Ishikawa (cell line): ENCODE results near the gene MCAT.

ENCODE experiments used
- CEBPB ChIP-seq: IDR thresholded peaks from 2 replicates; pipeline ENCODE4 v1.6.1; 2012
- CREB1 ChIP-seq: IDR thresholded peaks from 2 replicates; pipeline ENCODE4 v1.6.1; 2012; ENCODE audit warnings: low read depth
- EGR1 ChIP-seq: IDR thresholded peaks from 2 replicates; pipeline ENCODE4 v1.6.1; 2012
- EP300 ChIP-seq: IDR thresholded peaks from 2 replicates; pipeline ENCODE4 v1.6.1; 2012; ENCODE audit warnings: borderline replicate concordance
- FOXM1 ChIP-seq: IDR thresholded peaks from 2 replicates; pipeline ENCODE4 v1.6.1; 2012; ENCODE audit warnings: low read depth, borderline replicate concordance
- MAX ChIP-seq: IDR thresholded peaks from 2 replicates; pipeline ENCODE4 v1.6.1; 2012
- NFIC ChIP-seq: IDR thresholded peaks from 2 replicates; pipeline ENCODE4 v1.6.1; 2012
- RAD21 ChIP-seq: IDR thresholded peaks from 2 replicates; pipeline ENCODE4 v1.6.1; 2012; ENCODE audit warnings: low read depth
- REST ChIP-seq: IDR thresholded peaks from 2 replicates; pipeline ENCODE4 v1.6.1; 2012; ENCODE audit warnings: low read depth, mild to moderate bottlenecking
- TAF1 ChIP-seq: IDR thresholded peaks from 2 replicates; pipeline ENCODE4 v1.6.1; 2012; ENCODE audit warnings: low read depth, mild to moderate bottlenecking
- TCF12 ChIP-seq: IDR thresholded peaks from 2 replicates; pipeline ENCODE4 v1.6.1; 2012; ENCODE audit warnings: low read depth
- TEAD4 ChIP-seq: IDR thresholded peaks from 2 replicates; pipeline ENCODE4 v1.6.1; 2012
- USF1 ChIP-seq: IDR thresholded peaks from 2 replicates; pipeline ENCODE4 v1.6.1; 2012
- YY1 ChIP-seq: IDR thresholded peaks from 2 replicates; pipeline ENCODE4 v1.6.1; 2012; ENCODE audit warnings: low read depth
- ZBTB7A ChIP-seq: IDR thresholded peaks from 2 replicates; pipeline ENCODE4 v1.6.1; 2012; ENCODE audit warnings: low read depth

Gene MCAT

GRCh38 chr22:43134553-43134952 is 8.6 kb downstream of the MCAT start:
- TF ChIP-seq MAX (no peak), REST (no peak), ZBTB7A (no peak), CEBPB (no peak), TCF12 (no peak), RAD21 (no peak), TEAD4 (no peak), CREB1 (no peak), YY1 (no peak), EGR1 (no peak), NFIC (no peak), EP300 (no peak), FOXM1 (no peak), TAF1 (no peak), USF1 (no peak)

- no peak for TF ChIP-seq NFIC
- TF ChIP-seq CEBPB, result no peak
- no peak for TF ChIP-seq YY1
- TF ChIP-seq FOXM1, result no peak
- no peak for TF ChIP-seq REST
- no peak for TF ChIP-seq EGR1
- no peak for TF ChIP-seq USF1
- TF ChIP-seq TCF12, result no peak
- TF ChIP-seq TAF1, result no peak
- TF ChIP-seq MAX, result no peak
- TF ChIP-seq CREB1, result no peak
- no peak for TF ChIP-seq EP300
- no peak for TF ChIP-seq ZBTB7A
- no peak for TF ChIP-seq RAD21
- TF ChIP-seq TEAD4, result no peak
Measured at GRCh38 chr22:43133401-43133800, 9.8 kb downstream of the MCAT start.

GRCh38 chr22:43131773-43132501 is 11.3 kb downstream of the MCAT start:
- TF ChIP-seq ZBTB7A, result no peak
- no peak for TF ChIP-seq USF1
- TF ChIP-seq EGR1, result no peak
- no peak for TF ChIP-seq TEAD4
- no peak for TF ChIP-seq CREB1
- TF ChIP-seq NFIC, result no peak
- no peak for TF ChIP-seq TAF1
- no peak for TF ChIP-seq YY1
- TF ChIP-seq MAX, result no peak
- TF ChIP-seq REST, result no peak
- no peak for TF ChIP-seq CEBPB
- TF ChIP-seq FOXM1, result no peak
- no peak for TF ChIP-seq TCF12
